ENCODE results near the gene MCTP2. TPM values are rescaled to one million over a fixed set of nuclear protein-coding genes. Genes with fewer than 3 reads are reported as not detected.

The MCTP2 gene
- total and polyA plus RNA-seq, 2 of the 8 experiments (the other 6 are each of a cell fraction or from before 2014, with no cell fraction given), result 3.4 to 4.5 TPM

GRCh38 chr15:94383041-94383440 is 151.7 kb downstream of the MCTP2 start:
- POLR2A ChIA-PET (ENCODE audit: partially characterized antibody), result no interaction called here
- TF ChIP-seq ASH2L (IDR thresholded peaks at IDR 0.05; ENCODE audit: low read length) (no peak), HDAC6 (IDR thresholded peaks at IDR 0.05; ENCODE audit: low read depth, low read length) (no peak), RXRA (IDR thresholded peaks at IDR 0.05; ENCODE audit: insufficient read depth, low read depth, low read length) (no peak), USF2 (IDR thresholded peaks at IDR 0.05; ENCODE audit: low read length) (no peak), CEBPB (IDR thresholded peaks at IDR 0.05; ENCODE audit: low read depth, low read length) (no peak), SUZ12 (IDR thresholded peaks at IDR 0.05; ENCODE audit: low read length) (no peak), BCL11A (IDR thresholded peaks at IDR 0.05; ENCODE audit: low read depth in 2 of 2, low read length in 2 of 2) (no peak), RNF2 (IDR thresholded peaks at IDR 0.05; ENCODE audit: borderline replicate concordance, low read depth, low read length, missing control alignments, poor library complexity, severe bottlenecking) (no peak), SP4 (IDR thresholded peaks at IDR 0.05; ENCODE audit: low read length) (no peak), CTBP2 (IDR thresholded peaks at IDR 0.05; ENCODE audit: borderline replicate concordance, insufficient read depth, insufficient read length, low read length) (no peak), CBX5 (IDR thresholded peaks at IDR 0.05; ENCODE audit: low read depth, low read length) (no peak), SIX5 (IDR thresholded peaks at IDR 0.05; ENCODE audit: low read depth, low read length) (no peak), CREB1 (IDR thresholded peaks at IDR 0.05) (no peak)
- TF ChIP-seq, protein P1, sequence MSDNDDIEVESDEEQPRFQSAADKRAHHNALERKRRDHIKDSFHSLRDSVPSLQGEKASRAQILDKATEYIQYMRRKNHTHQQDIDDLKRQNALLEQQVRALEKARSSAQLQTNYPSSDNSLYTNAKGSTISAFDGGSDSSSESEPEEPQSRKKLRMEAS (IDR thresholded peaks at IDR 0.05), result no peak

More at GRCh38 chr15:94383041-94383440, 151.7 kb downstream of the MCTP2 start:
- FAIRE-seq (no peak), DNase-seq (ENCODE audit: low read depth in 1 of 2, low spot score in 2 of 2) (no peak)
- no peak overlapping the region for H2BK120ac ChIP-seq (replicated peaks; ENCODE audit: low read depth, low read length)
- WGBS, 2 experiments (ENCODE audit: extremely low coverage in 1 of 2, insufficient coverage in 1 of 2, insufficient read length in 1 of 2, insufficient replicate concordance in 2 of 2, low coverage in 1 of 2, low lambda C conversion rate in 2 of 2, missing lambda C conversion rate in 1 of 2), result 96% methylated on average over 3 of the region's 3 CpGs; no CpG with 5 or more reads in 1 of the 2 experiments
- no peaks in the 10 kb centered on the region for H3K9me3 ChIP-seq (ENCODE audit: insufficient read depth in 2 of 2, low read depth in 1 of 2, low read length in 1 of 2)
- H2BK15ac ChIP-seq (ENCODE audit: low read length), result no peak overlapping the region
- H2BK5ac ChIP-seq (ENCODE audit: low read depth, low read length), result no peak overlapping the region
- no peak overlapping the region for H3K4me2 ChIP-seq (ENCODE audit: insufficient read depth in 1 of 2, low read depth in 2 of 2, low read length in 2 of 2)
- H2AK5ac ChIP-seq (ENCODE audit: low read depth, low read length), result no peak overlapping the region
- H4K5ac ChIP-seq (ENCODE audit: insufficient read length, low read depth, low read length), result no peak overlapping the region
- no peak overlapping the region for H2BK12ac ChIP-seq (ENCODE audit: low read depth, low read length)
- H3K79me1 ChIP-seq (ENCODE audit: low read depth, low read length), result no peaks in the 10 kb centered on the region
- no peaks in the 10 kb centered on the region for H3K79me2 ChIP-seq (ENCODE audit: control insufficient read depth in 1 of 2, insufficient read depth in 2 of 2, low read length in 2 of 2)
- no peak overlapping the region for H3K4ac ChIP-seq (replicated peaks; ENCODE audit: insufficient read length, low read depth, low read length)
- H2BK20ac ChIP-seq (ENCODE audit: low read length), result no peak overlapping the region
- no peak overlapping the region for H3K23ac ChIP-seq (ENCODE audit: insufficient read length)
- H3K27ac ChIP-seq (ENCODE audit: low read depth, low read length), result no peak overlapping the region
- H3K9ac ChIP-seq (replicated peaks in 1 of 4; ENCODE audit: extremely low read depth in 1 of 4, low read depth in 3 of 4, low read length in 3 of 4), result no peak overlapping the region
- no peaks in the 10 kb centered on the region for H3K4me1 ChIP-seq (replicated peaks in 1 of 4; ENCODE audit: control insufficient read depth in 3 of 4, insufficient read depth in 4 of 4, low read length in 3 of 4)
- H3K4me3 ChIP-seq (ENCODE audit: extremely low read depth in 1 of 4, insufficient read depth in 2 of 4, low read depth in 3 of 4, low read length in 4 of 4), result no peak overlapping the region
- H3K14ac ChIP-seq (ENCODE audit: insufficient read length), result no peak overlapping the region
- H4K91ac ChIP-seq (replicated peaks; ENCODE audit: insufficient read length, low read length), result no peak overlapping the region
- H2AFZ ChIP-seq (ENCODE audit: low read length), result no peak overlapping the region
- CTCF ChIA-PET (ENCODE audit: partially characterized antibody), result no interaction called here
- H3K36me3 ChIP-seq (ENCODE audit: control insufficient read depth in 2 of 4, insufficient read depth in 4 of 4, low read length in 3 of 4), result no peaks in the 10 kb centered on the region; a peak in 1 of 8 replicates
- H3K27me3 ChIP-seq (replicated peaks in 1 of 4; ENCODE audit: control insufficient read depth in 3 of 4, extremely low read depth in 1 of 4, insufficient read depth in 3 of 4, low read length in 3 of 4), result no peaks in the 10 kb centered on the region
- no peaks in the 10 kb centered on the region for H4K20me1 ChIP-seq (replicated peaks in 1 of 2; ENCODE audit: control insufficient read depth in 1 of 2, insufficient read depth in 2 of 2, low read length in 2 of 2)
- H3K56ac ChIP-seq (replicated peaks; ENCODE audit: insufficient read length, low read depth, low read length), result no peak overlapping the region
- H3K18ac ChIP-seq (ENCODE audit: extremely low read depth, low read length), result no peak overlapping the region
- no peaks in the 10 kb centered on the region for H3K23me2 ChIP-seq (ENCODE audit: low read depth, low read length)
- no peak overlapping the region for H4K8ac ChIP-seq (ENCODE audit: extremely low read depth, insufficient read depth, low read length)
